ENCODE measurements around the gene LPCAT3.
A peak's percentile ranks its signal among the peaks of the same experiment; 100 is the strongest.

LPCAT3 gene

GRCh38 chr12:6963791-6964413 lies 54.4 kb downstream of the LPCAT3 start:
- no peak for DNase-seq (ENCODE audit: low read depth)

GRCh38 chr12:6963016-6963731 lies 55.1 kb downstream of the LPCAT3 start:
- no peak for DNase-seq (ENCODE audit: low read depth)

- no peak for DNase-seq (ENCODE audit: low read depth)
These were observed 55.8 kb downstream of the LPCAT3 start for GRCh38 chr12:6962285-6963015.

GRCh38 chr12:6961695-6962284 lies 56.5 kb downstream of the LPCAT3 start:
- no peak for DNase-seq (ENCODE audit: low read depth)

GRCh38 chr12:6961278-6961694 lies 57.0 kb downstream of the LPCAT3 start:
- DNase-seq (ENCODE audit: low read depth): peak; percentile 84

DNA sequence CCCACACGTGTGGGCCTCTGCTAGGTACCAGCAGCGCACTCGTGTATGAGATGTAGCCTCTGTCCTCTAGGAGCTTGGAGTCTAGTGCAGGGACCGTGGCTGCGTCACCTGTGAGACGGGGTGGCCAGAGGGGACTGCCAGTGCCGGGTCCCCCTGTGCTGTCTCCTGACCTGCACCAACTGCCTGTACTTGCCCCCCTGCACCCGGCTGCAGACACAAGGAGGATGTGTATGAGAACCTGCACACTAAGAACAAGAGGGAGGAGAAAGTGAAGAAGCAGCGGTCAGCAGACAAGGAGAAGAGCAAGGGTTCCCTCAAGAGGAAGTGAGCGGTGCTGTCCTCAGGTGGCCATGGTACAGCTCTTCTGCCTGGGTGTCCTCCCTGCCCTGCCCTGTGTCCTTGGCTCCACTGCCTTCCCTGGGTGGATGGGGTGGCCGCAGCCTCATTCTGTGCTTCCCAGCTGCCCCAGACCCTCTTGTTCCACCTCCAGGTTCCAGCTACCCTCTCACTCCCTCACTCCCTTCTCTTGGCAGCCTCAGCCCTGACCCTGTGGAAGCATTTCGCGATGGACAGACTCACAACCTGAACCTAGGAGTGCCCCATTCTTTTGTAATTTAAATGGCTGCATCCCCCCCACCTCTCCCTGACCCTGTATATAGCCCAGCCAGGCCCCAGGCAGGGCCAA lies 57.5 kb downstream of the LPCAT3 start:
- DNase-seq (ENCODE audit: low read depth): no peak

DNA sequence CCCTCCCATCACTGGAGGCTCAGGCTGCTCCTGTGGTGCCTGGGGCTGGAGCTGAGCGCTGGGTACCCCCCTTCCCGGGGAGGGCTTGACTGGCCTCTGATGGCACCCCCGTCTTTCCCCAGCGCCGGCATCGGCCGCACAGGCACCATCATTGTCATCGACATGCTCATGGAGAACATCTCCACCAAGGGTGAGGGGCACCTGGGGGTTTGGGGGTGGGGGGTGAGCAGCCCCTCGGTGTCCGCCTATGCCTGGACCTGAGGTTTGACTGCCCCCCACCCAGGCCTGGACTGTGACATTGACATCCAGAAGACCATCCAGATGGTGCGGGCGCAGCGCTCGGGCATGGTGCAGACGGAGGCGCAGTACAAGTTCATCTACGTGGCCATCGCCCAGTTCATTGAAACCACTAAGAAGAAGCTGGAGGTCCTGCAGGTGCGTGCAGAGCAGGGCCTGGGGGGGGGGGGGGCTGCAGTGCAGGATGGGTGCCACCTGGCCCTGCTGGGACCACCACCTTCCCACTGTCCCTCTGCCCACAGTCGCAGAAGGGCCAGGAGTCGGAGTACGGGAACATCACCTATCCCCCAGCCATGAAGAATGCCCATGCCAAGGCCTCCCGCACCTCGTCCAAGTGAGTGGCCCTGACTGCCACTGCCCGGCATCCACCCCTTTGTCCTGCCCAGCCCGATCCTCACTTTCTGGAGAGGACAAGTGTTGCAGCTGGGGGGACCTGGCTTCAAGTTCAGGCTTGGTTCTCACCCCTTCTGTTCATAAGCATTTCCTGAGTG lies 58.3 kb downstream of the LPCAT3 start:
- no peak for DNase-seq (ENCODE audit: low read depth)

- DNase-seq (ENCODE audit: low read depth): peak; percentile 58
These were observed 59.0 kb downstream of the LPCAT3 start for GRCh38 chr12:6959058-6959804.

DNA sequence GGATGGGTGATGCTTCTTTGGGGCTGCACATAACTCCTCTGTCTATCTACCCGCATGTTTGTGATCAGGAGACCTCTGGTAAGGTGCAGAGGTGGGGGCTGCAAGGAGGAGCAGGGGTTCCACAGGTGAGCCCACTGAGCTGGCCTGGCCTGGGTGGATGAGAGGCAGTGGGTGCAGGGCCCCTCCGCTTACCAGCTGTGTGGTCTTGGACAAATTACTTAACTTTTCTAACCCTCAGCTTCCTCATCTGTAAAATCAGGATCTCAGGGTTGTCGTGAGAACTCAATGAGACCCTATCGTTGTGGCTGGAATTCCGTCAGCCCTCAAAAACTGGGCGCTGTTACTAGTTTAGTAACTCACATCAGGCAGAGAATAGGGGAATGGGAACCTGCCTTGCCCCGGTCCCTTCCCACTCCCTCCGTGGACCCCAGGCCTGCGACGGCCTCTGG lies 59.6 kb downstream of the LPCAT3 start:
- no peak for DNase-seq (ENCODE audit: low read depth)

DNA sequence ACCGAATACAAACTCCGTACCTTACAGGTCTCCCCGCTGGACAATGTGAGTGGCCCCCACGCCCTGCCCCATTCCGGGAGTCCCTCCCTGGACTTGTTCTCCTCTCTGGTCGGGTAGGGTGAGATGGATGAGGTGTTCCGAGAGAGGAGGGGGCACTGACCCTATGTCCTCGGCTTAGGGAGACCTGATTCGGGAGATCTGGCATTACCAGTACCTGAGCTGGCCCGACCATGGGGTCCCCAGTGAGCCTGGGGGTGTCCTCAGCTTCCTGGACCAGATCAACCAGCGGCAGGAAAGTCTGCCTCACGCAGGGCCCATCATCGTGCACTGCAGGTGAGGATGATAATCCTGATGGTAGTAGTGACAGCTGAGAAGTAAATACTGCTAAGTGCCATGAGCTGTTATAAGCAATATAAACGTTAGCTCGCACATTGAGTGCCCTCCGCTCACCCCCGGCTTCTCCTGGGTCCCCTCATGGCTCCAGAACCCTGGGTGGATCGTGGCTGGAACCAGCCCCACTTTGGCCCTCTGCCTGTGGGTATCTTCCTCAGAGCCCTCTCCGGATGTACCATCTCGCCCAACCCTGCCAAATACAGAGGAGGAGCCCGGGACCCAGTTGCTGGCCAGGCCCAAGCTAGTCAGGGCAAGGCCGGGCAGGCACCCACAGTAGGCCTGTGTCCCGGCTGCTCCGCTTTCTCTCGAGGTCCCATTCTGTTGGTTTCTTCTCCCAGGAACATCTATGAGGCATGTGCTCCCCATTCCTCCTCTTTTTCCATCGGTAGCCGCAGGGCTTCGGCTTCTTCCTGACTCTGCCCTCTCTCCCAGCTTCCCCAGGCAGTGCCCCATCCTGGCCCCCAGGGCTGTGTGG lies 60.3 kb downstream of the LPCAT3 start:
- DNase-seq (ENCODE audit: low read depth): no peak

DNA sequence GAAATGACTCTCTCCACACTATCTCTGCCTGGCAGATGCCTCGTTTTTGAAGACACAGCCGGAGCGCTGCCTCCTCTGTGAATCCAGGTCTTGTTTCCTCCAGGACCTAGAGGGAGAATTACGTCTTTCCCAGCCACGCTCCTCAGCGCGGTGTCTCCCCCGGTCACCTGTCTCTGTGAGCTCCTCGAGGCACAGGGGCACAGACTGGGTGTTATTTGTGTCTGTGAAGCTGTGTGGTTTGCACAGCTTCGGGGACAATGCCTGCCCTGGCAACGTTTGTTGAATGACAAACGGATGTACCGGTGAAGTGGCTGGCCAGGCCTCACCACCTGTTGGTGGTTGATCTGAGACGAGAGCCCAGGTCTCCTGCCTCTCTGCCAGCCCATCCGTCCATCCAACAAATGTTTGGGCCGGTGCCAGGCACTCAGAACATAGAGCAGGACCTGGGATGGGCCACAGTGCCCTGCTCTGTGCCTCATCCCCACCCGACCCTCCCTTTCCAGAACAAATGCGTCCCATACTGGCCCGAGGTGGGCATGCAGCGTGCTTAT lies 61.0 kb downstream of the LPCAT3 start:
- no peak for DNase-seq (ENCODE audit: low read depth)

- DNase-seq (ENCODE audit: low read depth): no peak
These were observed 62.1 kb downstream of the LPCAT3 start for GRCh38 chr12:6956021-6956727.

GRCh38 chr12:6955108-6956020 lies 62.9 kb downstream of the LPCAT3 start:
- no peak for DNase-seq (ENCODE audit: low read depth)

DNA sequence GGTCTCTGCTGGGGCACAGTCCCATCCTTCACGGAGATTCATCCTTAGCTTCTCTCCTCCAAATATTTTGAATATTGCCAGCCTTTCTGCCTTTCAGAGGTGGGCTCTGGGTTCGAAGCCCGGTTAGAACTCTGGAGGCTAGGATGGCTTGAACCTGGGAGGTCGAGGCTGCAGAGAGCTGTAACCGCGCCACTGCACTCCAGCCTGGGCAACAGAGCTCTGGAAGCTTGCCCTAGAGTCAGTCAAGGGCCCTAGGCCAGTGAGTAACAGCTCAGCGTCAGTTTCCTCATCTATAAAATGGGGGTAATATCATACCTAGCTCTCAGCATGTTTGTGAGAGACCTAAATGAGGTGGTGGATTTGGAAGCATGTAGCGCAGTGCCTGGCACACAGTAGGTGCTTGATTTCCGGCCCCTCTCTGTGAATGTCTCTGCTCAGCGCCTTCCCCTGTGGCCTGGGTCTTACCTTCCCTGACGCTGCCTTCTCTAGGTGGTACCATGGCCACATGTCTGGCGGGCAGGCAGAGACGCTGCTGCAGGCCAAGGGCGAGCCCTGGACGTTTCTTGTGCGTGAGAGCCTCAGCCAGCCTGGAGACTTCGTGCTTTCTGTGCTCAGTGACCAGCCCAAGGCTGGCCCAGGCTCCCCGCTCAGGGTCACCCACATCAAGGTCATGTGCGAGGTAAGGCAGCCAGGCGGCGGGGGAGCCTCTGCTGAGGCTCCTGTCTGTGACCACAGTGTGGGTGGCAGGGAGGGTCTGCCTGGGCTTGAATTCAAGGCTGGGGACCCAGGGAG lies 63.8 kb downstream of the LPCAT3 start:
- no peak for DNase-seq (ENCODE audit: low read depth)

GRCh38 chr12:6953442-6954315 lies 64.6 kb downstream of the LPCAT3 start:
- peak; percentile 68 for DNase-seq (ENCODE audit: low read depth)

Data from activated T-helper 1 cell treated with Interleukin-2 at 50 U/mL for 16 hours (primary cell).